Stimulated activated CD4-positive, alpha-beta T cell treated with anti-CD3 and anti-CD28 coated beads, TNF-alpha, amount 100 ng/mL, for 24 hours (primary cell): ENCODE measurements around the gene SPATA9.
"Not testable (repeated sequence)": the region's sequence is repeated elsewhere in the genome, so short reads cannot be mapped to it uniquely, and the experiment has no call there.

Experiments used
- DNase-seq, 3 experiments: peaks; one replicate each; pipeline ENCODE4 v3.0.0-alpha.2; 2020; ENCODE audit warnings: low read depth in 3 of 3

Gene SPATA9

DNA sequence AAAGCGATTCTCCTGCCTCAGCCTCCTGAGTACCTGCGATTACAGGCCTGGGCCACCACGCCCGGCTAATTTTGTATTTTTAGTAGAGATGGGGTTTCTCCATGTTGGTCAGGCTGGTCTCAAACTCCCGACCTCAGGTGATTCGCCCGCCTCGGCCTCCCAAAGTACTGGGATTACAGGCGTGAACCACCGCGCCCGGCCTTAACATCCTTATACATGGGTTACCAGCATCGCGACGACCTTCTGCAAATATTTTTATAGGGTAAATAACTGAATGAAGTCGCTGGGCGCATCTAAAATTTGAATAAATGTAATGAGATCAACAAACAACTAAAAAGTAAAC is 36.6 kb downstream of the SPATA9 start:
- not testable (repeated sequence) for DNase-seq

DNA sequence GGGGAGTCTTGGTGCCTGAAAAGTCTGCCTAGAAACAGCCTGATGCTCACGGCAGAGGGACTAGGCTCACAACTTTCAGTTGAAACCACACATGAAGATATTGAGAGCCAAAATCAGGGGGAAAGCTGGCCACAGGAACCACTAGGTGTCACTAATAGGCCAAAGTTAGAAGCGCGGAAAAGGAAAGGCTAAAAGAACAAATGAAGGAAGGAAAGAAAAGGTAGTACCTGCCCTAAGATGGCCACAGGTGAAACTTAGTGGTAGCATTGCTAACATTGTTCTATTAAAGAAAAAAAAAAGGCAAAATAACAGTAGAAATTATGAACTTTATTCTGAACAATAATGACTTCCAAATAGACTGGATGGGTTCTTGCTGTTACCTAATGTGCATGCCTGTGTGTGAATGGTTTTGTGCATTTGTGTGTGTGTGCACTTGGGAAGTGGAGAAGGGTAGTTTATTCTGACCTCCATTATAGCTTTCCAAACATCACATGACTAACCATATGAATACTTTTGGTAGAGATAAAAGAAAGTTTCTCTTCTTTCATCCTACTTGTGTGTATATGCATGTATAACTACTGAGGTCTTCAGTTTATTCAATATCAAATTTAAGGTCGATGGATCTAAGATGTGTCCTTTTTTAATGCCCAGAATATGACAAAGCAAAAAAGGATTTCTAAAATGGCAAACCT is 38.3 kb downstream of the SPATA9 start:
- DNase-seq = peak in 2 of 3 experiments; percentile 14 to 41

- no peak for DNase-seq
Measured at GRCh38 chr5:95643152-95643551, 39.6 kb downstream of the SPATA9 start.

DNA sequence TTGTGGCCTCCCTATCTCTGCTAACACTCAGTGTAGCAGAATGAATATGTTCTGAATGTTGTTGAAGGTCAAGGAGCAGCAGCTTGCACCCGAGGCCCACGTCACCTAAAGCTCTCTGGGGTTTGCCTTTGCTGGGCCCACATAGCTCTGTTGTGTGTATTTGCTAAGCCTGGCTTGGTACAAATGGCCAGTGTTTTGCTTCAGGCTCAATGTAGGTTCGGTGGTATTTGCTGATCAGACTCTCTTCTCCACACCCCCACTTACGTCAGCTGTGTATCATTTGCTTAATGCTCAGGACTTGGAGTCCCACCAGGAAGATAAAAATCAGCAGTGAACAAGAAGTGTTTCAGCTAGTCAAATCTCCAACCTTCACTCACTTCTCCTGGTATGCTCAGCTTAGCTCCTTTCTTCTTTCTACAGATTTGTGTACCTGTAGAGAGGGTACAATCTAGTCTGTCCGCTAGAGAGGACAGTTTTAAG is 41.0 kb downstream of the SPATA9 start:
- DNase-seq = no peak

- DNase-seq = no peak
Measured at GRCh38 chr5:95638632-95639031, 44.2 kb downstream of the SPATA9 start.

DNA sequence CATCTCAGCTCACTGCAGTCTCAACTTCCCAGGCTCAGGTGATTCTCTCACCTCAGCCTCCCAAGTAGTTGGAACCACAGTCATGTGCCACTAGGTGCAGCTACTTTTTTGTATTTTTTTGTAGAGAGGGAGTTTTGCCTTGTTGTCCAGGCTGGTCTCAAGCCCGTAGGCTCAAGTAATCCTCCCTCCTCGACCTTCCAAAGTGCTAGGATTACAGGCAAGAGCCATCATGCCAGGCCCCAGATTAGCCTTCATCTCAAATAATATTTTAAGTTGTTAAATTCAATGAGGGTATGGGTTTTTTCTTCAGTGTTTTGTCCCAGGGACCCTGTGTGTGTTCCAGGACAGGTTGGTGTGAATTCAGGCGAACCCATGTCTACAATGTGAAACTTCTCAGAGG is 48.7 kb downstream of the SPATA9 start:
- no peak for DNase-seq

GRCh38 chr5:95633671-95634070 is 49.1 kb downstream of the SPATA9 start:
- DNase-seq = no peak

DNA sequence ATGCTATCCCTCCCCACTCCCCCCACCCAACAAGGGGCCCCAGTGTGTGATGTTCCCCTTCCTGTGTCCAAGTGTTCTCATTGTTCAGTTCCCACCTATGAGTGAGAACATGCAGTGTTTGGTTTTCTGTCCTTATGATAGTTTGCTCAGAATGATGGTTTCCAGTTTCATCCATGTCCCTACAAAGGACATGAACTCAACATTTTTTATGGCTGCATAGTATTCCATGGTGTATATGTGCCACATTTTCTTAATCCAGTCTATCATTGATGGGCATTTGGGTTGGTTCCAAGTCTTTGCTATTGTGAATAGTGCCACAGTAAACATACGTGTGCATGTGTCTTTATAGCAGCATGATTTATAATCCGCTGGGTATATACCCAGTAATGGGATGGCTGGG is 49.8 kb downstream of the SPATA9 start:
- DNase-seq = not testable (repeated sequence)

- peak; percentile 44 to 63 (median 57) for DNase-seq
Measured at GRCh38 chr5:95631991-95632675, 50.7 kb downstream of the SPATA9 start.

GRCh38 chr5:95631255-95631958 is 51.4 kb downstream of the SPATA9 start:
- DNase-seq = no peak

GRCh38 chr5:95630394-95630917 is 52.3 kb downstream of the SPATA9 start:
- DNase-seq = no peak

- DNase-seq = no peak
Measured at GRCh38 chr5:95628933-95629332, 53.9 kb downstream of the SPATA9 start.

DNA sequence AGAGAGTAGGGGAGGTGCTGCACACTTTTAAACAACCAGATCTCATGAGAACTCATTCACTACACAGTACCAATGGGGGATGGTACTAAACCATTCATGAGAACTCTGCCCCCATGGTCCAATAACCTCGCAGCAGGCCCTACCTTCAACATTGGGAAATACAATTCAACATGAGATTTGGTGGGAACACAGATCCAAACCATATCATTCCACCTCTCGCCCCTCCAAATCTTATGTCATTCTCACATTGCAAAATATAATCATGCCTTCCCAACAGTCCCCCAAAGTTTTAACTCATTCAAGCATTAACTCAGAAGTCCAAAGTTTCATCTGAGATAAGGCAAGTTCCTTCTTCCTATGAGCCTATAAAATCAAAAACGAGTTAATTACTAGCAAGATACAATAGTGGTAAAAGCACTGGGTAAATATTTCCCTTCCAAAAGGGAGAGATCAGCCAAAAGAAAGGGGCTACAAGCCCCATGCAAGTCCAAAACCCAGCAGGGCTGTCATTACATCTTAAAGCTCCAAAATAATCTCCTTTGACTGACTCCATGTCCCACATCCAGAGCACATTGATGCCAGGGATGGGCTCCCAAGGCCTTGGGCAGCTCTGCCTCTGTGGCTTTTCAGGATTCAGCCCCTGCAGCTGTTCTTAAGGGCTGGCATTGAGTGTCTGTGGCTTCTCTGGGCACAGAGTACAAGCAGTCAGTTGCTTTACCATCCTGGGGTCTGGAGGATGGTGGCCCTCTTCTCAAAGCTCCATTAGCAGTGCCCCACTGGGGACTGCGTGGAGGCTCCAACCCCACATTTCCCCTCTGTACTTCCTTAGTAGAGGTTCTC is 54.6 kb downstream of the SPATA9 start:
- no peak for DNase-seq

DNA sequence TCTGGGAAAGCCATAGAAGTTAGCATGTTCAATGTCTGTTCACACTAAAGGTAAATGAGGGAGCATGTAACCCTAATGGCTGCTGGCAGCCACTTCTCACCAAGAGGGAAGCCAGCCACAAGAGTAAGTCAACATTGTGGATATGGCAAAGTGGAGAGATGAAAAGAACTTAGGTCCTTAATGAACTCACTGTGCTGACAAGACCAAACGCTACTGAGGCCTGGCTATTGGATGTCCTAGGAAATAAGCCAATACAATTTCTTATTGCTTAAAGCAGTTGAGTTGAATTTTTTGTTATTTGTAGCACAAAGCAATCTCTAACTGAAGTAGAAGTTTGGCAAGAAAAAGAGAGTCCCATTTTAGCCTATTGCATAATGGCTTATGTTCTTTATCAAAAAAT is 56.1 kb downstream of the SPATA9 start:
- DNase-seq = no peak

DNA sequence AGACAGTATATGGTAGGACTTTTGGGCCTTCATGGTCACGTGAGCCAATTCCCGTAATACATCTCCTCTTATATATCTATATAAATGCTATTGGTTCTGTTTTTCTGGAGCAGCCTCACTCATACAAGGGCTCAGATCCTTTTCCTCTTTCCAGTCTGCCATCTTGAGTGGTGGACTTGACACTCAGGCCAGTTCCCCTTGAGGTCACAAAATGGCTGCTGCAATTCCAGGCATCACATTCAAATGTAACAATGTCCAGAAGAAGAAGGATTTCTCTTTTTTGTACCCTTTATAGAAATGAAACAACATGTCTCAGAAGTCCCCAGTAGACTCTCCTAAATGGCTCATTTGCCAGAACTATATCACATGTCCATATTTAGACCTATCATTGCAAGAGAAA is 58.4 kb downstream of the SPATA9 start:
- DNase-seq = no peak

GRCh38 chr5:95623706-95624105 is 59.1 kb downstream of the SPATA9 start:
- no peak for DNase-seq

- DNase-seq = no peak
Measured at GRCh38 chr5:95621839-95622629, 60.8 kb downstream of the SPATA9 start.

DNA sequence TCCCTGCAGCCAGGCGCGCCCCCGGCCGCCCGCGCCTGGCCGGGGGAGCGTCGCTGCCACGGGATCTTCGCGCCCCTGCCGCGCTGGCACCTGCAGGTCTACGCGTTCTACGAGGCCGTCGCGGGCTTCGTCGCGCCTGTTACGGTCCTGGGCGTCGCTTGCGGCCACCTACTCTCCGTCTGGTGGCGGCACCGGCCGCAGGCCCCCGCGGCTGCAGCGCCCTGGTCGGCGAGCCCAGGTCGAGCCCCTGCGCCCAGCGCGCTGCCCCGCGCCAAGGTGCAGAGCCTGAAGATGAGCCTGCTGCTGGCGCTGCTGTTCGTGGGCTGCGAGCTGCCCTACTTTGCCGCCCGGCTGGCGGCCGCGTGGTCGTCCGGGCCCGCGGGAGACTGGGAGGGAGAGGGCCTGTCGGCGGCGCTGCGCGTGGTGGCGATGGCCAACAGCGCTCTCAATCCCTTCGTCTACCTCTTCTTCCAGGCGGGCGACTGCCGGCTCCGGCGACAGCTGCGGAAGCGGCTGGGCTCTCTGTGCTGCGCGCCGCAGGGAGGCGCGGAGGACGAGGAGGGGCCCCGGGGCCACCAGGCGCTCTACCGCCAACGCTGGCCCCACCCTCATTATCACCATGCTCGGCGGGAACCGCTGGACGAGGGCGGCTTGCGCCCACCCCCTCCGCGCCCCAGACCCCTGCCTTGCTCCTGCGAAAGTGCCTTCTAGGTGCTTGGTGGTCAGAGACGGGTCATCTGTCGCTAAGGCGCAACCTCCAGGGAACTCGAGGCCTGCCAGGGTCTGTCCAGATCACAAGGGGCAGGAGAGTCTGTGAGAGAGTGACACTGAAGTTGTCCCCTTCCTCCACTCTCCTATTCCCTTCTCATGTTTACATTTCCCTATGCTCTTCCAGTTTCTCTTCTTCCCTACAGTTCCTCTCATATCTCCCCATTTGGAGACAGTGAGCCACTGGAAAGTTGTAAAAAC is 61.6 kb downstream of the SPATA9 start:
- peak in 2 of 3 experiments; percentile 8 to 46 for DNase-seq

DNA sequence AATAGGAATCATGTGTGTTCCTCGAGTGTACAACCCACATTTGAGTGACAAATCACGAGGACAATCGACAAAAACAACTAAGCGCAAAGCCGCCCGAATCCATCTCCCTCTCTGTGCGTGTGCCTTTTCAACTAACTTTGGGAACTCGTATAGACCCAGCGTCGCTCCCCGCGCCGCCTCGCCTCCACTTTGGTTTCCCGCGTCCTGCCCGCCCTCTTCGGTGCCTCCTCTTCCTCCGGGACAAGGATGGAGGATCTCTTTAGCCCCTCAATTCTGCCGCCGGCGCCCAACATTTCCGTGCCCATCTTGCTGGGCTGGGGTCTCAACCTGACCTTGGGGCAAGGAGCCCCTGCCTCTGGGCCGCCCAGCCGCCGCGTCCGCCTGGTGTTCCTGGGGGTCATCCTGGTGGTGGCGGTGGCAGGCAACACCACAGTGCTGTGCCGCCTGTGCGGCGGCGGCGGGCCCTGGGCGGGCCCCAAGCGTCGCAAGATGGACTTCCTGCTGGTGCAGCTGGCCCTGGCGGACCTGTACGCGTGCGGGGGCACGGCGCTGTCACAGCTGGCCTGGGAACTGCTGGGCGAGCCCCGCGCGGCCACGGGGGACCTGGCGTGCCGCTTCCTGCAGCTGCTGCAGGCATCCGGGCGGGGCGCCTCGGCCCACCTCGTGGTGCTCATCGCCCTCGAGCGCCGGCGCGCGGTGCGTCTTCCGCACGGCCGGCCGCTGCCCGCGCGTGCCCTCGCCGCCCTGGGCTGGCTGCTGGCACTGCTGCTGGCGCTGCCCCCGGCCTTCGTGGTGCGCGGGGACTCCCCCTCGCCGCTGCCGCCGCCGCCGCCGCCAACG is 62.5 kb downstream of the SPATA9 start, which contains the start of gene GPR150:
Gene GPR150 (plus strand): TSS at position 58 of the 840 bp plus-strand sequence. CDS start 189 bp downstream, at position 247.
- DNase-seq = peak in 2 of 3 experiments; percentile 34 to 60
